IMR-90 (cell line): ENCODE data around the gene TNNC1. TPM values are rescaled to one million over a fixed set of nuclear protein-coding genes. Genes with fewer than 3 reads are reported as not detected.

Experiments used
- ATAC-seq: fragments of 200-7000 bp; cut with Tn5 transposase; 2 replicates; pipeline ENCODE4 v1.9.1; 2020; ENCODE audit warnings: low read depth, mild to moderate bottlenecking, moderate library complexity
- BruUV-seq: library from RNA; stranded (reverse); fragments of 400-500 nt; replicated peaks from 2 replicates; lab custom pipeline; 2021; lab: Mats Ljungman, UMichigan
- CTCF ChIA-PET: fragments of 300-600 bp; formaldehyde crosslinking; extraction: SDS; loops from one replicate; lab custom pipeline; 2021; ENCODE audit warnings: antibody characterized with exemption; lab: Yijun Ruan, JAX
- POLR2A ChIA-PET: fragments of 300-600 bp; sonication (Branson Sonifier 250); formaldehyde crosslinking; loops from one replicate; lab custom pipeline; 2022; ENCODE audit warnings: antibody characterized with exemption; ENCODE audit not compliant: unreplicated experiment; lab: Charles Lee
- DNase-seq: peaks from one replicate; pipeline ENCODE4 v3.0.0; 2013
- H2AFZ ChIP-seq: replicated peaks from 2 replicates; pipeline ENCODE3; 2013; ENCODE audit warnings: low read length, mild to moderate bottlenecking; ENCODE audit not compliant: poor library complexity
- H2AK5ac ChIP-seq: 2 replicates; pipeline ENCODE4 v1.6.1; 2013; ENCODE audit warnings: low read depth, low read length, inconsistent platforms
- H2AK9ac ChIP-seq: replicated peaks from 2 replicates; pipeline ENCODE3; 2013; ENCODE audit warnings: mild to moderate bottlenecking, low read depth, low read length, moderate library complexity; ENCODE audit not compliant: poor library complexity
- H2BK120ac ChIP-seq: 2 replicates; pipeline ENCODE4 v1.6.1; 2013; ENCODE audit warnings: low read depth, low read length, inconsistent platforms
- H2BK15ac ChIP-seq: 3 replicates; pipeline ENCODE4 v1.6.1; 2013; ENCODE audit warnings: low read depth, low read length, inconsistent platforms
- H2BK20ac ChIP-seq: 2 replicates; pipeline ENCODE4 v1.6.1; 2013; ENCODE audit warnings: low read depth, mild to moderate bottlenecking, inconsistent platforms, low read length, moderate library complexity
- H2BK5ac ChIP-seq: 2 replicates; pipeline ENCODE4 v1.6.1; 2013; ENCODE audit warnings: mild to moderate bottlenecking, low read depth, low read length, inconsistent platforms; ENCODE audit not compliant: poor library complexity, severe bottlenecking
- H3K14ac ChIP-seq: replicated peaks from 2 replicates; pipeline ENCODE4 v1.6.1; 2013; ENCODE audit warnings: low read depth, low read length, inconsistent platforms
- H3K18ac ChIP-seq: 2 replicates; pipeline ENCODE4 v1.6.1; 2013; ENCODE audit warnings: low read depth, low read length, control low read depth
- H3K23ac ChIP-seq: 2 replicates; pipeline ENCODE4 v1.6.1; 2013; ENCODE audit warnings: low read depth, low read length, inconsistent platforms
- H3K27ac ChIP-seq: 2 replicates; pipeline ENCODE4 v1.5.1; 2013; ENCODE audit warnings: mild to moderate bottlenecking, control low read depth, low read length; ENCODE audit not compliant: insufficient read depth
- H3K27me3 ChIP-seq: 2 replicates; pipeline ENCODE4 v1.6.1; 2013; ENCODE audit warnings: low read length; ENCODE audit not compliant: control insufficient read depth, insufficient read depth
- H3K36me3 ChIP-seq: 2 replicates; pipeline ENCODE4 v1.6.1; 2013; ENCODE audit warnings: low read length, mixed read lengths; ENCODE audit not compliant: control insufficient read depth, insufficient read depth
- H3K4ac ChIP-seq: 2 replicates; pipeline ENCODE4 v1.6.1; 2013; ENCODE audit warnings: low read depth, low read length, inconsistent platforms
- H3K4me1 ChIP-seq: 2 replicates; pipeline ENCODE4 v1.6.1; 2013; ENCODE audit warnings: low read length, mixed read lengths; ENCODE audit not compliant: control insufficient read depth, insufficient read depth
- H3K4me2 ChIP-seq: 2 replicates; pipeline ENCODE4 v1.6.1; 2013; ENCODE audit warnings: low read depth, mild to moderate bottlenecking, control low read depth, low read length, moderate library complexity
- H3K4me3 ChIP-seq: 2 replicates; pipeline ENCODE4 v1.5.1; 2013; ENCODE audit warnings: low read depth, mild to moderate bottlenecking, control low read depth, low read length, moderate library complexity; ENCODE audit not compliant: insufficient read depth
- H3K56ac ChIP-seq: 2 replicates; pipeline ENCODE4 v1.6.1; 2013; ENCODE audit warnings: low read length, inconsistent platforms; ENCODE audit not compliant: insufficient read depth; ENCODE audit errors: extremely low read depth
- H3K79me1 ChIP-seq, 2 experiments: 2 replicates each; pipeline ENCODE4 v1.6.1; 2013; ENCODE audit warnings: low read length in 2 of 2, inconsistent platforms in 1 of 2, low read depth in 1 of 2
- H3K9ac ChIP-seq: 2 replicates; pipeline ENCODE4 v1.6.1; 2013; ENCODE audit warnings: low read depth, low read length, control low read depth
- H3K9me1 ChIP-seq: 2 replicates; pipeline ENCODE4 v1.6.1; 2013; ENCODE audit warnings: low read length, inconsistent platforms; ENCODE audit not compliant: insufficient read depth
- H3K9me3 ChIP-seq: 2 replicates; pipeline ENCODE4 v1.6.1; 2013; ENCODE audit warnings: low read length; ENCODE audit not compliant: control insufficient read depth, insufficient read depth
- H4K20me1 ChIP-seq: 2 replicates; pipeline ENCODE4 v1.6.1; 2013; ENCODE audit warnings: low read length, inconsistent platforms; ENCODE audit not compliant: insufficient read depth
- H4K5ac ChIP-seq: 2 replicates; pipeline ENCODE4 v1.6.1; 2013; ENCODE audit warnings: mild to moderate bottlenecking, low read depth, low read length, control low read depth
- H4K8ac ChIP-seq, 2 experiments: 2 replicates each; pipeline ENCODE4 v1.6.1; 2013; ENCODE audit warnings: low read depth in 2 of 2, low read length in 2 of 2, control low read depth in 1 of 2, inconsistent platforms in 1 of 2
- H4K91ac ChIP-seq: 2 replicates; pipeline ENCODE4 v1.6.1; 2013; ENCODE audit warnings: low read depth, low read length, inconsistent platforms; ENCODE audit not compliant: insufficient read depth
- BHLHE40 ChIP-seq: fragments of 150-350 bp; IDR thresholded peaks from 2 replicates; pipeline ENCODE4 v1.6.1; 2016; ENCODE audit warnings: mild to moderate bottlenecking, low read depth, low read length
- FOS ChIP-seq: fragments of 150-350 bp; IDR thresholded peaks from 2 replicates; pipeline ENCODE4 v1.6.1; 2016; ENCODE audit warnings: low read depth, low read length
- MAZ ChIP-seq: IDR thresholded peaks from 2 replicates; pipeline ENCODE4 v1.6.1; 2012; ENCODE audit warnings: low read depth, mild to moderate bottlenecking, low read length, improper control_type of control experiment, moderate library complexity, borderline replicate concordance
- MXI1 ChIP-seq: IDR thresholded peaks from 2 replicates; pipeline ENCODE4 v1.6.1; 2012; ENCODE audit warnings: low read depth, mild to moderate bottlenecking, low read length, moderate library complexity, borderline replicate concordance
- NFE2L2 ChIP-seq: fragments of 150-350 bp; IDR thresholded peaks from 2 replicates; pipeline ENCODE4 v1.6.1; 2016; ENCODE audit warnings: low read depth, mild to moderate bottlenecking, low read length
- POLR2A ChIP-seq: IDR thresholded peaks from 2 replicates; pipeline ENCODE4 v1.6.1; 2012; ENCODE audit warnings: mild to moderate bottlenecking, low read depth, low read length
- RCOR1 ChIP-seq: IDR thresholded peaks from 2 replicates; pipeline ENCODE4 v1.6.1; 2012; ENCODE audit warnings: mild to moderate bottlenecking, low read length, improper control_type of control experiment; ENCODE audit not compliant: insufficient replicate concordance
- RFX5 ChIP-seq: IDR thresholded peaks from 2 replicates; pipeline ENCODE4 v1.8.0; 2012; ENCODE audit warnings: low read depth, mild to moderate bottlenecking, low read length, moderate library complexity
- SMC3 ChIP-seq: fragments of 150-350 bp; IDR thresholded peaks from 2 replicates; pipeline ENCODE4 v1.6.1; 2016; ENCODE audit warnings: low read depth, mild to moderate bottlenecking, antibody characterized with exemption, low read length, moderate library complexity
- USF2 ChIP-seq: fragments of 150-350 bp; IDR thresholded peaks from 2 replicates; pipeline ENCODE4 v1.6.1; 2017; ENCODE audit warnings: mild to moderate bottlenecking, antibody characterized with exemption, low read length, low read depth
- WGBS, 2 experiments: methylation state at CpG; one replicate each; pipeline versions ENCODE4 v1.1.5 to v1.1.7; 2013; ENCODE audit warnings: missing lambda C conversion rate in 2 of 2; ENCODE audit not compliant: insufficient read length in 1 of 2; ENCODE audit errors: extremely low coverage in 2 of 2; 5-methylcytosine and 5-hydroxymethylcytosine counted together
- dilution Hi-C: fragments of 300-500 bp; cut with HindIII; formaldehyde crosslinking; loops from one replicate; pipeline ENCODE4 v1.14.3; 2018; ENCODE audit warnings: low sequenced_read_pairs; ENCODE audit not compliant: unreplicated experiment
- in situ Hi-C: fragments of 300-500 bp; cut with MboI; formaldehyde crosslinking; loops from 3 replicates; pipeline ENCODE4 v1.14.3; 2019; ENCODE audit warnings: low sequenced_read_pairs, inconsistent platforms, mixed read lengths
- intact Hi-C: fragments of 100-400 bp; cut with micrococcal nuclease; formaldehyde crosslinking; loops from 2 replicates; pipeline ENCODE4 v1.10.0; 2022
- polyA plus RNA-seq, 3 experiments: library from polyadenylated mRNA; depleted of rRNA; stranded (reverse); fragments of >200 nt; gene quantifications; 2 replicates each; pipeline ENCODE4 v1.2.3, GENCODE V29; 2012; ENCODE audit warnings: low replicate concordance in 1 of 3
- total RNA-seq: library from RNA; depleted of rRNA; stranded (reverse); fragments of >200 nt; gene quantifications from 2 replicates; pipeline ENCODE4 v1.2.3, GENCODE V29; 2012

The TNNC1 gene
- total and polyA plus RNA-seq, 2 of the 4 experiments (the other 2 are of a cell fraction), result 1.3 to 4.6 TPM

- no peak overlapping the region for H3K27ac ChIP-seq
- H3K4me1 ChIP-seq, result no peaks in the 10 kb centered on the region
- H3K56ac ChIP-seq, result no peak overlapping the region; the same call in 1 of the 2 replicates
- H2AK9ac ChIP-seq, result no peak overlapping the region
- ATAC-seq (no peak), DNase-seq (no peak)
- POLR2A ChIA-PET, result no interaction called here
- no peaks in the 10 kb centered on the region for H3K79me1 ChIP-seq
- H3K14ac ChIP-seq, result no peak overlapping the region
- dilution Hi-C loops, result no loop called here
- no peak overlapping the region for H2AK5ac ChIP-seq
- no peak overlapping the region for H3K23ac ChIP-seq
- no TSS peak for BruUV-seq
- no peak overlapping the region for H3K18ac ChIP-seq
- intact Hi-C loops, result no loop called here
- H3K9ac ChIP-seq, result no peak overlapping the region
- no peaks in the 10 kb centered on the region; the same call in none of the 2 replicates for H4K20me1 ChIP-seq
- no peak overlapping the region for H2BK5ac ChIP-seq
- WGBS, 2 experiments, result 58% methylated on average over 3 of the region's 16 CpGs; no CpG with 5 or more reads in 1 of the 2 experiments
- no peak overlapping the region for H4K91ac ChIP-seq
- H4K8ac ChIP-seq, result no peak overlapping the region
- CTCF ChIA-PET, result no interaction called here
- in situ Hi-C loops, result no loop called here
- H3K9me3 ChIP-seq, result no peaks in the 10 kb centered on the region
- H3K4me3 ChIP-seq, result no peak overlapping the region
- H3K9me1 ChIP-seq, result no peaks in the 10 kb centered on the region
- H3K4me2 ChIP-seq, result no peak overlapping the region
- no peak overlapping the region for H2BK15ac ChIP-seq
- H4K5ac ChIP-seq, result no peak overlapping the region
- no peaks in the 10 kb centered on the region for H3K27me3 ChIP-seq
- no peak overlapping the region for H2BK120ac ChIP-seq
- H2AFZ ChIP-seq, result no peak overlapping the region
- no peak overlapping the region for H2BK20ac ChIP-seq
- H3K36me3 ChIP-seq, result no peaks in the 10 kb centered on the region
- no peak overlapping the region for H3K4ac ChIP-seq
- TF ChIP-seq MAZ (no peak), BHLHE40 (no peak), FOS (no peak), POLR2A (no peak), NFE2L2 (no peak), RFX5 (no peak), RCOR1 (no peak), MXI1 (no peak), SMC3 (no peak), USF2 (no peak)
These were observed 11.2 kb downstream of the TNNC1 start for GRCh38 chr3:52442409-52443267.
